Bronchial epithelial cell (primary cell): ENCODE results near the gene GRK6. TPM values are rescaled to one million over a fixed set of nuclear protein-coding genes. Genes with fewer than 3 reads are reported as not detected.

Source experiments
- DNase-seq: peaks from one replicate; pipeline ENCODE4 v3.0.0-alpha.2; 2010; ENCODE audit warnings: low read depth
- FAIRE-seq: peaks from 2 replicates; lab custom pipeline; 2011; peaks lifted over from hg19 to GRCh38; lab: Jason Lieb, UNC
- H3K27me3 ChIP-seq: 2 replicates; pipeline ENCODE4 v1.5.1; 2011; ENCODE audit warnings: low read length; ENCODE audit not compliant: control insufficient read depth, insufficient read depth
- H3K36me3 ChIP-seq: 2 replicates; pipeline ENCODE4 v1.5.1; 2011; ENCODE audit warnings: low read length; ENCODE audit not compliant: control insufficient read depth, insufficient read depth
- H3K4me3 ChIP-seq: 2 replicates; pipeline ENCODE4 v1.5.1; 2011; ENCODE audit warnings: mild to moderate bottlenecking, low read depth, low read length, control low read depth
- total RNA-seq: library from RNA; depleted of rRNA; stranded (reverse); fragments of >200 nt; gene quantifications from 2 replicates; pipeline ENCODE4 v1.2.1, GENCODE V29; 2014
- TF ChIP-seq, protein P1 (sequence below): IDR thresholded peaks from 2 replicates; pipeline ENCODE4 v1.5.1; 2011; ENCODE audit warnings: mild to moderate bottlenecking, moderate library complexity, low read length, control low read depth, inconsistent platforms; ENCODE audit not compliant: insufficient read depth, severe bottlenecking

Gene GRK6
- total RNA-seq, 1 donor from 2014 or later = 22.9 TPM

GRCh38 chr5:177459819-177460628 lies 33.5 kb downstream of the GRK6 start:
- Histone ChIP-seq H3K36me3 (peaks cover 20% of the 10 kb centered on the region), H3K4me3 (no peak overlapping the region), H3K27me3 (no peaks in the 10 kb centered on the region)
- FAIRE-seq (no peak), DNase-seq (no peak)
- TF ChIP-seq, protein P1, sequence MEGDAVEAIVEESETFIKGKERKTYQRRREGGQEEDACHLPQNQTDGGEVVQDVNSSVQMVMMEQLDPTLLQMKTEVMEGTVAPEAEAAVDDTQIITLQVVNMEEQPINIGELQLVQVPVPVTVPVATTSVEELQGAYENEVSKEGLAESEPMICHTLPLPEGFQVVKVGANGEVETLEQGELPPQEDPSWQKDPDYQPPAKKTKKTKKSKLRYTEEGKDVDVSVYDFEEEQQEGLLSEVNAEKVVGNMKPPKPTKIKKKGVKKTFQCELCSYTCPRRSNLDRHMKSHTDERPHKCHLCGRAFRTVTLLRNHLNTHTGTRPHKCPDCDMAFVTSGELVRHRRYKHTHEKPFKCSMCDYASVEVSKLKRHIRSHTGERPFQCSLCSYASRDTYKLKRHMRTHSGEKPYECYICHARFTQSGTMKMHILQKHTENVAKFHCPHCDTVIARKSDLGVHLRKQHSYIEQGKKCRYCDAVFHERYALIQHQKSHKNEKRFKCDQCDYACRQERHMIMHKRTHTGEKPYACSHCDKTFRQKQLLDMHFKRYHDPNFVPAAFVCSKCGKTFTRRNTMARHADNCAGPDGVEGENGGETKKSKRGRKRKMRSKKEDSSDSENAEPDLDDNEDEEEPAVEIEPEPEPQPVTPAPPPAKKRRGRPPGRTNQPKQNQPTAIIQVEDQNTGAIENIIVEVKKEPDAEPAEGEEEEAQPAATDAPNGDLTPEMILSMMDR = no peak

DNA sequence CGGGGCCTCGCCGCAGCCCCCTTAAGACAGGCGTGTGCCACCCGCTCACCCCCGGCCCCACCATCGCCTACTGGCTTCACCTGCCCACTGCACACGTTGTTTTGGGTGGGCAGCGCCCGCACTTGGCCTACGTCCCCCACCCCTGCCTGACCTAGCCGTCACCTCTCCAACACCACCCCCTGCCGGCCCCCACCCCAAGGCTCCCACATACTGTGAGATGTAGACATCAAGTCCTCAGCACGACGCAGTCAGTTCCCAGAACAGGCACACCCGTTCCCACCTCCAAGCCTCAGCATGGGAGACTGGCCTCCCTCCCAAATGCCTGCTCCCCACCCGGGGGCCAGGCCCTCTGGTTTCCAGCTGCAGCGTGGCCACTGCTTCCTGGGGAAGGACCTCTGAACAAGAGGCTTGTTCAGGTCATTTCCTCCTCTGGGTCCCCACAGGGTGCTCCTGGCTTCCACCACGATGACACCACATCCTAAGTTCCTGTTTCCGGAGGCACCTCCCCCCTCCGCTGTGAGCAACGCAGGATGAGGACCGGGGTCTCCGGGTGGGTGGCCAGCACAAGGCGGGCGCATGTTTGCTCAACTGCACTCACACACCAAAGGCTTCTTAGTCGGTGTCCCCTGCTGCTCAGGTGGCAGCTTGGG lies 35.7 kb downstream of the GRK6 start:
- no peak for DNase-seq
- Histone ChIP-seq H3K4me3 (no peak overlapping the region), H3K27me3 (no peaks in the 10 kb centered on the region), H3K36me3 (peaks cover 31% of the 10 kb centered on the region)
- TF ChIP-seq, protein P1 = no peak
- no peak for FAIRE-seq

DNA sequence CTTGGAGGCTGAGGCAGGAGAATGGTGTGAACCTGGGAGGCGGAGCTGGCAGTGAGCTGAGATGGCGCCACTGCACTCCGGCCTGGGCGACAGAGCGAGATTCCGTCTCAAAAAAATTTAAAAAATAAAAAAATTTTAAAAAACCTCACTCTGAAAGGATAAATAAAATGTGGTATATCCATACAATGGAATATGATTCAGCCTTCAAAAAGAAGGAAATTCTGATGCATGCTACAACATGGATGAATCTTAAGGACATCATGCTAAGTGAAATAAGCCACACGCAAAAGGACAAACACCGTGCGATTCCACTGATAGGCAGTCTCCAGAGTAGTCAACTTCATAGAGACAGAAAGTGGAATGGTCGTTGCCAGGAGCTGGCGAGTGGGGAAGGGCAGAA lies 38.6 kb downstream of the GRK6 start:
- FAIRE-seq = no peak
- no peaks in the 10 kb centered on the region for H3K27me3 ChIP-seq
- no peak for DNase-seq
- peaks cover 34% of the 10 kb centered on the region for H3K36me3 ChIP-seq
- no peak overlapping the region for H3K4me3 ChIP-seq
- TF ChIP-seq, protein P1 = no peak

DNA sequence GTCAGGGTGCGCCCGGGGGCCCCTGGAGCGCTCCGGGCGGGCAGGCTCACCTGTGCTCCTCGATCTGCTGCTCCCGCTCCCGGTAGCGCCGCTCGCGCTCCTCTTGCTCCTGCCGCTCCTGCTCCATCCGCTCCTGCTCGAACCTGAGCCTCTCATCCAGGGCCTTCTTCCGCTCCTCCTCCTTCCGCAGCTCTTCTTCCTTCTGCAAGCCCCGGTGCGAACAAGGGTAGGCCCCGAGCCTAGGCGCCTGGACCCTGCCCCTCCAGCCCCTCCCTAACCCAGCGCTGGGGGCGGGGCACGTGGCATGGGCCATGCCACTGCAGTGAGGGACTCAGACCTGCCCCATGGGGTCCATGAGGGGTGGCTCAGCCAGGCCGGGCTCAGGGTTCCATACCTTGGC lies 40.4 kb downstream of the GRK6 start:
- no peak for FAIRE-seq
- Histone ChIP-seq H3K27me3 (no peaks in the 10 kb centered on the region), H3K4me3 (no peak overlapping the region), H3K36me3 (peaks cover 36% of the 10 kb centered on the region)
- no peak for DNase-seq
- TF ChIP-seq, protein P1 = no peak

GRCh38 chr5:177467436-177467835 lies 41.0 kb downstream of the GRK6 start:
- TF ChIP-seq, protein P1 = no peak
- Histone ChIP-seq H3K4me3 (no peak overlapping the region), H3K36me3 (peaks cover 37% of the 10 kb centered on the region), H3K27me3 (no peaks in the 10 kb centered on the region)
- DNase-seq (no peak), FAIRE-seq (no peak)
